Non-pigmented ciliary epithelial cell (primary cell): ENCODE data around the gene CD86.

ENCODE experiments used
- DNase-seq: peaks from one replicate; pipeline ENCODE4 v3.0.0-alpha.2; 2010; ENCODE audit warnings: low read depth

The CD86 gene

DNA sequence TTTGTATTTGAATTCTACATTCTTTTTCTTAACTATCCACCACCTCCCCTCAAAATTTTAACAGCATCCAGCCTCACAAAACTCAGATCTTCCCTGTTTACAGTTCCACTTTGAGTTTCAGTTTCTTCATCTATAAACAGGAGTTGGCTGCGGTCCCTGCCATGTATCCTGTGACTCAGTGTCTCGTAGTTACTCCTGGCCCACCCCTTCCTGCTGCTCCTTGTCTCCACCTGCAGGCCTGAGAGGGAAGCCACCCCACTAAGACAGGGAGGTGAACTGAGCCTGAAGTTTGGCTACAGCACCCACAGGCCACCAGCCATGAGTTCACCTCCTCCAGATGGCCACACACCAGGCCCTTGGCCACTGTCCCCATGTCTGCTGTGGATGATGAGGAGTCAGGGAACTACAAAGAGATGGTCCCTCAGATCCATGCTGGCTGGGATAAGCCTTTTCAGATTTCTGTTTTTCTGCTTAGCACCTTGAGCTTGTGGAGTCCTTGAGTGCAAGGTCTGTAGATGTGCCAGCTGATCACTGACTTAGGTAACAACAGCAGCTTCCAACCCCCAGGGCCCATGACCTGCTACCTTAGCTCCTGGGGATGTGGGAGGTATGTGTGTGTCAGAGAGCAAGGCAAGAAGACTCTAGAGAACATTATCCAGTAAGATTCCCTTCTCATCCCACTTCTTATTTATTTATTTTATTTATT is 37.5 kb downstream of the CD86 start:
- DNase-seq: no peak

DNA sequence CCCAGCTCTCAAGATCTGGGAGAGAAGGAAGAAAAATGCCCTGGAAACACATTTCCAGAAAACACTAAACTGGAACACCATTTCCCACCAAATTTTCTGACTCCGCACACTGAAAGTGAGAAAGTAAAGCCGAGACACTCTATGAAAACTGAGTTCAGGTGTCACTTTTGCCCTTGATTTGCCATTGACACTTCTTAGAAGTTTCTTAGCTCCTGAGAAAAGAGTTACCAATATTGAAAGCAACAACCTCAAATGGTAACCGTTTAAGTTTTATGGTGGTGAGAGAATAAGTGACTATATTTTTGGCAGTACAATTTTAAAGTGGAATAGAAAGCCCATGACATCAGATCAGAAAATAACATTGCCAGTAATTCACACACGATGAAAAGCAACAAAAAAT is 39.0 kb downstream of the CD86 start:
- no peak for DNase-seq

DNA sequence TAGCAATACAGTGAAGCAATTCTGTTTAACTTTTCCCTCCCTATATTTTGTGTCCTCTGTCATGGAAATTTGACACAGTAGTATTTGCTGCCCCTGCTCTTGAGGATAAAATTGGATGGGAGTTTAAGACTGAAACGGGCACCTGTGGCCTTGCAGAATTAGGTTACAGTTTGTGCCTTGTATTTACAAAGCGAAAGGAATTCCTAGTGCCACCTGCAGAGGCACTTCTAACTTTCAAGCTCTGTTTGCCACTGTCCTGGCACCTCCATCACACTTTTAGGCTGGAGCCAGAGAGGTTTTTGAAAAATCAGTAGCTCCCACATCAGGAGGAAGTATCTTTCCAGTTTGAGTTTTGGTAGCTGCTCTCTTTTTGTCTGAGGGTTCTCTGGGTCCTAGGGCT is 39.5 kb downstream of the CD86 start:
- DNase-seq: no peak

DNA sequence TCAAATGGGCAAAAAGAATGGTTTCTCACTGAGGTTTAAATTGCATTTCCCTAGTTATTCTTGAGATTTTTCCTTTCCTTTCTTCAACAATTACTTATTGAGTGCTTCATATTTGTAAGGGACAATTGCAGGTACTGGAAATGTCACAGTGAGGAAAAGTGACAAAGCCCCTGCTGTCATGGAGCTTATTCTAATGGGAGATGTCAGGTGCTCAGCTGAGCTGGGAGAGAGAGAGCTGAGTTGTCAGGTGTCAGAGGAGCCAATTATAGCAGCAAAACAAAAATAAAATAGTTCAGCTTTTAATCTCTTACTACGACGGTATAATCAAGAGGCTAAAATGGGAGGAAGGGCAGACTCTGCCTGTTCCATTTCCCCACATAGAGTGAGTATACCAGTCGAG is 42.0 kb downstream of the CD86 start:
- DNase-seq: no peak

DNA sequence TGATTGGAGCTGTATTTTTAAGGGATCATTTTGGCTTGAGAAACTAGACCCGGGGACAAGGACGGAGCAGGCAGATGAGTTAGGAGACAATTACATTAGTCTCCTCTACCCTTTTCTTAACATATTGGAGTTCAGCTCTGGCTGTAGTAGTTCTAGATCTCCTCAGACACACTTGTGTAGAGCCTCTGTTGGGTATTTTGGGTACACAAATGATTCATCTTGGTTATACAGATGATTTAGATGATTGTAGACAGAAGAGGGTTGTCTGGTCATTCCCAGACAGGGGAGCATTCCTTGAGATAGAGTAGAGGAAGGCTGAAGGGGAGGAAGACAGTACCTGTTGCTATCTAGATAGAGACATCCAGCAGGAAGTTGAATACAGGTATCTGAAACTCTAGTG is 43.4 kb downstream of the CD86 start:
- DNase-seq: no peak

DNA sequence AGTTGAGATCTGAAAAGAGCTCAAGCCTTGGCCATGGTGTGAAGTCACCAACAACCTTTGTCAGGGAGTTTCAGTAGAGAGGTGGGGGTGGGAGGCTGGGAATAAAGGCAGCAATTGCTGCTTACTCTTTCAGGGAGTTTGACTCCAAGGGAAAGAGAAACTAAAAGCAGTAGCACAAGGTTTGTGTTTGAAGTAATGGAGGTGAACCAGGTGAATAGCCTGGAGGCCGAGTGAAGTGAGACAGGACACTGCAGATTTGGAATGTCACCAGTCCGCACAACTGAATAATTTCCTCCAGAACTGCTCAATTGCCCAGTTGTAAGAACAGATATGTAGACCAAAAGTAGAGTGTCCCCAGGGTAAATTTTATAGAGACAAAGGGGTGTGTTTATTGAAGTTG is 44.1 kb downstream of the CD86 start:
- no peak for DNase-seq

DNA sequence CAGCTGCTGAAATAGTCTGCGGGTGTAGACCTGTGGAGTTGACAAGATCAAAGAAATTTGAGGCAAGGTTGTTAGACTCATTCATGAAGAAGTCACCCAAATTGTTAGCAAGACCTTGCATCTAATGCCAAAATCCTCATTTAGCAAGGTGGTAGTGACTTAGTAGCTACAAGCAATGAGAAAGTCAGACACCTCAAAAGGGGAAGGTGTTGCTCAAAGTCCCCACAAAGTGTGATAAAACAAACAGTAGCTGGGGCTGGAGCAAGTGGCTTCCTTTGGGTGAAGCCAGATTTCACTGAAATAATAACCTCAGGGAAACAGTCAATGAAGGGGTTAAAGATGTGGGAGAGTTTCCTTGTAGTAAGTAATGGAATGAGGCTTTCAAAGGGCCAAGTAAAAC is 44.9 kb downstream of the CD86 start:
- DNase-seq: no peak

DNA sequence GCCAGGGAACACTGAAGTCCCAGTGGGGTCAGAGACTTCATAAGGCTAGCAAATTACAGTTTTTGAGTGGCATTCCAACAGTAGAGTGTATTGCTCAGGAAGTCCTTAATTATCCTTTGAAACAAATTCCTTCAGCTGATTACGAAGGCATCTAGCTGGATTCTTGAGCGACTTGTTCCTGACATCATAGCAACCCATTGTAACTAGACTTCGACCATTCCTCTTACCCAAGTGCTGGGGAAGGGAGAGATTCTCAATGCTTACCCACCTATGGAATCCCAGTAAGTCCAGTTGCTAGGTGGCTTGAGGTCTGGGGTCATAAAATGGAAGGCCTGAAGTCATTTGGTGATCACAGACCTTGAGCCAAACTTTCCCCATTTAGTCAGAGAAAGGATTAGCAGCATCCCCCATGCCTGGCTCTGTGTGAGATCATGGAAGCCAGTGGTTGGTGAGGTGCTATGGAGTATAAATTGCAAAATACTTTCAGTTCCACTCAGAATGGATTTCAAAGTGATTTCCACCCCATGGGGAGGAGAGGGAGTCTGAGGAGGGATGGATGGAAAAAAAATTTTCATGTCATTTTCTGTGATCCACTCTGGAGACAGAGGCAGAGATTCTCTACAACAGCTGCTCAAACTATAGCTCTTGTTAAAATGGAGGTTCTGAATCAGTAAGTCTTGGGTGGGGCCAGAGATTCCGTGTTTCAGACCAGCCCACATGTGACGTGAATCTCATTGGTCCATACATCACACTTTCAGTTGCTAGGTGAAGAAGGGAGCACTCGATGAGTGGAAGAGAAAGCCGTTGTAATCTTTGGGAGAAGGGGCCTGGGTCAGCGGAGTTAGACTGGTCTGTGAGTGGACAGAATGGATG is 45.7 kb downstream of the CD86 start:
- no peak for DNase-seq

DNA sequence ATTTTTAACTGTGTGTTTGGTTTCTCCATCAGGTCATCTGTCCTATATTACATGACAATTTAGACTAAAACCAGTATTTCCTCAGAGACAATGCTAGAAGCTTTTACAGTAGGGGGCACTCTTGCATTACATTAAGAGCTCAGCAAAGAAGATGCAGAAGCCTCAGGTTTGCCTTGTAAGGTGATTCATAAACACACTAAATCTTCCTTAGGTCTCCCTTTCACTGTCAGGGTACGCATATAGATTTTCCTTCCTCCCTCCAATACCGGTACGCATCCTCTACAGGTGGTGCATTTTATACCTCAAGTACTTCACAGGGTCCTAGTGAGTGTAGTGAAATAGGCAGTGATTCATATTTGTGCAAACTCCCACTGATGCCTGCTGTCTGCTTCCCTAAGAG is 46.5 kb downstream of the CD86 start:
- peak; percentile 24 for DNase-seq

DNA sequence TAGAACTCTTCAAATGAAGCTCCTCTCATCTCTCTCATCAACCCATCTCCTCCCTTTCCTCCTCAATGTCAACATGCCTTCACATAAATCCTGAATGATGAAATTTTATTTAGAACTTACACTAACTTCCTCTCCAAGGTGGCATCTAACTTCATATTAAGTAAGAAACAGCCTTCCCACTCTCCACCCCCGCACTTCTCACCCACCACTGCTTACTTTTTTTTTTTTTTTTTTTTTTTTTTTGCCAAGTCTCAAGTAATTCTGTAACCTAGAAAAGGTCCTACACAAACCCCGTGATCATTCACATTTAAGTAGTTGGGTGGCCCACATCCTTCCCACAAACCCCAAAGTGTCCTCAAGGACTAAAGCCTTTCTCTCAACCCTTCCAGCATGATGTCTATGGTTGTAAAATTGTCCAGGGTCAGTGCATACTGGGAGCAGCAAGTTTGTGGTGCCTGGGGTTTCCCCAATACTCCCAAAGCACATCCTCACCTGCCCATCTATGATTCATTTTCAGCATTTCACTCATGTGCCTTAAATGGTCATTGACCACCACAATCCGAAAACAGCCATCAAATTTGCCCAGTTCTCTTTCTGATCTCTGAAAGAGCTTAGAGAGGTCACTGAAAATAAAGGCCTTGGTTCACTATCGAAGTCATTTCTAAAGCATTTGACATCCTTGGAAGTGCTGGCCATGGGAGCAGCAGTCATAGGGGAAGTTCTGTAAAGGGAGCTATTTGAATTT is 47.2 kb downstream of the CD86 start:
- DNase-seq: no peak

DNA sequence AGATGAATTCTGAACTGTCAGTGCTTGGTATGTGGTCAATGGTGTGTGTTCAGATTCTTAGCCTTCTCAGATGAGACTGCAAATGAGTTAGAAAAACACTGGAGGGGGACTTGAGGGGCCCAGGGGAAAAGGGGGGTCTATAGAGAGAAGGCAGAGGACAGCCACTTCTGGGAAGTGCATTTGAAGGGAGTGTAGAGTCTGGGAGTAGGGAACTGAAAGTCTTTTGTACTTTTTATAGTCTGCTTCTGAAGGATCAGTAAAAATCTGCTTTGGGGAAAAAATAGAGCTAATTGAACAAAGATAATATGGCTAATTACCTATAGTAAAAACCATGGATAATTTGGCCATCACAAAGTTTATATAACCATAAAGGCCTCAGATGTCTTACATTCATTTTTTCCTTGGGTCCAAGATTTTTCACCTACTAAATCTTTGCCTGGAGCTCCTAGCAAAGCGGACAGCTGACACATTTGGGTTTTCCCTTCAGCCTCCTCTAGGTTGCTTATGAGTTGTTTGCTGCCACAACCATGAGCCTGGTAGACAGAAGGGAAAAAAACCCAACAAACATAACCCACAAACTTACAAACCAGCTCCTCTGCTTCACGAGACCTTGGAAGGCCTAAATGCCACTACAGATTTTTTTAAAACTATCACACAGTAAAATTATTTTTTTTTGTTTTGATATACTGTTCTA is 48.8 kb downstream of the CD86 start:
- no peak for DNase-seq

DNA sequence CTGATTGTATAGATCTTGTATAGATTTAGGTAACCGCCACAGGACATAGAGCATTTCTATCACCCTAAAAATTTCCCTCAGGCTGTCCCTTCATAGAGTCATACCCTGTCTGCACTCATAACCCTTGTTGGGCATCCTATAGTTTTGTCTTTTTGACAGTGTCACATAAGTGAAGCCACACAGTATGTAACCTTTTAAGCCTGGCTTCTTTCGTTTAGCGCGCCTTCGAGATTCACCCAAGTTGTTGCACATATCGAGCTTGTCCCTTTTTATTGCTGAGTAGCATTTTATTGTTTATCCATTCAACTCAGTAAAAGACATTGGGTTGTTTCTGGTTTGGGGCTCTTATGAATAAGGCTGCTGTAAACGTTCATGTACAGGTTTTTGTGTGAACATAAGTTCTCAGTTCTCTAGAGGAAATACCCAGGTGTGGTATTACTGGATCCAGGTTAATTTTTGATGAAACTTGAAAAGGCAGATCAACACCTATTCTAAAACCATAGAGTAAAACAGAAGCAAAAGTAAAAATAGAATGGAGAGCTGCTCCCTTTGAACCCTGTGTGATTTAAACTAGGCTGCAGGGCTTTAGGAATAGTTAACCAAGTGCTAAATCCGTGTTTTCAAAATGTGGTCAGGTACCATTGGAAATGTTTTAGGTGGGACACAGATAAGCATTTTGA is 49.5 kb downstream of the CD86 start:
- DNase-seq: no peak

DNA sequence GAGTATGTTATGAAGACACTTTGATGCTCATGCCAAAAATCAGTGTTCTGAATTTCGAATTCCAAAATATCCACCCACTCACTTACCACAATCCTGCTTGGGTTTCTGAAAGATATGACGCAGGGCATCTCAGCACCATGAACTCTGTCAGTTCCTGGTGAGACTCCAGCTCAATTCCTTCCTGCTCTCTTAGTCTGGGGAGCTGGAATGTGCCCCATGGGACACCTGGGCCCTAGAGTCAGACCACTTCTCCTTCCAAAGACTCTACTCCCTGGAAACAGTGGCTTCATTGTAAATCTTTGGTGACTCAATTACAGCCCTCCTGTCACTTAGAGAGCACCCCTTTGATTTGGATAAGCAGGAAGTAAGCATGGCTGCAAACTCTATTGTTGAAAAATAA is 50.5 kb downstream of the CD86 start:
- peak; percentile 9 for DNase-seq

DNA sequence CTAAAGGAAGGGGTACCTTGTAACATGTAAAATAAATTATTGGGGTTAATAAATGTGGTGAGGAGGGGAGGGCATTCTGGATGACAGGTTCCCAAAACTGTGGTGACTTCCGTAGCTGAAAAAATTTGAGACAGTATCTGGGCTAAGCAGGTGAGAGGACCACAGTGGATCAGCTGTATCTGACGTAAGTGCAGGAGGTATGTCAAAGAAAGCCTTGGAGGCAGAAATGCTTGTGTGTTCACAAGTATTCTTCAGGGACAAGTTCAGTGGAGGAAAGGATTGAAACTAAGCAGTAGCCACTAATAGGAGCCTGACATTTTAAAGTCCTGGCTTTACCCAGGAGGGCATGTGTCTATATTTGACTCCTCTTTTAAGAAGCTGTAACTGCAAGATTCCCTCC is 52.0 kb downstream of the CD86 start:
- no peak for DNase-seq

DNA sequence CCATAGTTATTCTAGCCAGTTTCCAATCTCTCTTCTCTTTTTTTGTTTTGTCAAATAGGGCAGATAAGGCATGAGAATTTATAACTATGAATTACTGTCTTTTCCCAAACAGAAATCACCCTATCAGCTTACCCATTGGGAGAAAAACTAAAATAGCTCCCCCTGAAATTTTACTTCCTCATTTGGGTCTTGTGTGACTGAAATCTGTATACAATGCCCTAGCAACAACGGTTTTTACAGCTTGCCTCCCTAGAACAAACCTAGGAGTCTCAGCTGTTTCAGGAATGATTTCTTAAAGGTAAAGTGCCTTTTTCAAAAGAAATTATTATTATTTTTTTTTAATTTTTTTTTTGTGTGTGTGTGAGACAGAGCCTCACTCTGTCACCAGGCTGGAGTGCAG is 56.8 kb downstream of the CD86 start:
- no peak for DNase-seq

DNA sequence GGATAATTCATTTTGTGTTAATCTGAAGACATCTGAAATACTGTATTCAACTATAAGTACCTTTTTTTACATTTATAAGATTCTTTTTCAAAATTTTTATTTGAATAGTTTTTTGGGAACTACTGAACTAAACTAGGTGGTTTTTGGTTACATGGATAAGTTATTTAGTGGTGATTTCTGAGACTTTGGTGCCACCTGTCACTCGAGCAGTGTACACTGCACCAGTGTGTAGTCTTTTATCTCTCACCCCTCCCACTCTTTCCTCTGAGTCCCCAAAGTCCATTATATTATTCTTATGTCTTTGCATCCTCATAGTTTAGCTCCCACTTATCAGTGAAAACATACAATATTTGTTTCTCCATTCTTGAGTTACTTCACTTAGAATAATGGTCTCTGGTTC is 57.6 kb downstream of the CD86 start:
- no peak for DNase-seq

DNA sequence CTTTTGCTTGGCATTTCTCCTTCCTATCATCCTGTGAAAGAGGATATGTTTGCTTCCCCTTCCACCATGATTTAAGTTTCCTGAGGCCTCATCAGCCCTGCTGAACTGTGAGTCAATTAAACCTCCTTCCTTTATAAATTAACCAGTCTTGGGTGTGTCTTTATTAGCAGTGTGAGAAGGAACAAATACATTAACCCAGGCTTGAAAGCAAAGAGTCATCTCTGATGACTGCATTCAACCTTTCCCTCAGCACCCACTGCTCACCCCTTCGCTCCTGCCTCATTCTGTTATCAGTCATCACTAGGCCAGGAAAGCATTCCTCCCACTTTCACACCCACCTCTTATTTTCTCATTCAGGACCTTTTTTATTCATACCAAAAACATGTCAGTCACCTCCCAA is 68.7 kb downstream of the CD86 start:
- DNase-seq: no peak

DNA sequence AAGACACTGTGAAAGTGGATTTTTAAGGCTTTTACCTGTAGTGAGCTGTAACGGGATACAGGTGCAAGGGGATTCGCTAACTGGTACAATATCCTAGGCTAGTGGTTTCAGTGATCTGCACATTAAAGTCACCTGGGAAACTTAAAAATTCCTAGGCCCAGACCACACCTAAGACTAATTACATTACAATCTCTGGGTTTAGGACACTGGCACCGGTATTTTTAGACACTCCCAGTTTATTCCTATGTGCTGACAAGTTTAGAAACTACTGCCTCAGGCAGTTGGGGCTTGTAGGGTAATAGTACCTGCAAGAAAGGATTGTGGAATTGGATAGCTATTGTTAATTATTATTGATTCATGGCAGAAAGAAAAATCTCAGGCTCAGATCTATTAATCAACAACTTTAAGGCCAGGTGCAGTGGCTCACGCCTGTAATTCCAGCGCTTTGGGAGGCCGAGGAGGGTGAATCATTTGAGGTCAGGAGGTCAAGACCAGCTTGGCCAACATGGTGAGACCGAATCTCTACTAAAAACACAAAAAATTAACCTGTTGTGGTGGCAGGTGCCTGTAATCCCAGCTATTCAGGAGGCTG is 77.9 kb downstream of the CD86 start:
- no peak for DNase-seq

DNA sequence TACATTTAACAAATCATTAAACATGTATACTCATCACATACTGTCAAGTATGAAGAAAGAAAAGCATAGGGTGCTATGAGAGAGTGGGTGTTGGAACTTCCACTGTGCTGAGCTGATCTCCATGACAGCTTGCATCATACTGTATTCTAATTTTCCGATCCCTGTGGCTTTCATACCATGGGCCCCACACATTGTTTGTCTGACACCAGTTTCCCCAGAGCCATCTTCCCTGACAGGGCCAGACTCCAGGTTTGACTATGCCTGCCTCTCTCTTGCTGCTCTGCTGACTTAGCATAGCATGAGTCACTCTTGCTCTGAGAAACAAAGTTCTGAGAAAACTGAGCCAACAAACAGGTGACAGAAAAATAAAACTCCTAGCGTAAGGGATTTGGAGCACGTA is 91.3 kb downstream of the CD86 start:
- no peak for DNase-seq

DNA sequence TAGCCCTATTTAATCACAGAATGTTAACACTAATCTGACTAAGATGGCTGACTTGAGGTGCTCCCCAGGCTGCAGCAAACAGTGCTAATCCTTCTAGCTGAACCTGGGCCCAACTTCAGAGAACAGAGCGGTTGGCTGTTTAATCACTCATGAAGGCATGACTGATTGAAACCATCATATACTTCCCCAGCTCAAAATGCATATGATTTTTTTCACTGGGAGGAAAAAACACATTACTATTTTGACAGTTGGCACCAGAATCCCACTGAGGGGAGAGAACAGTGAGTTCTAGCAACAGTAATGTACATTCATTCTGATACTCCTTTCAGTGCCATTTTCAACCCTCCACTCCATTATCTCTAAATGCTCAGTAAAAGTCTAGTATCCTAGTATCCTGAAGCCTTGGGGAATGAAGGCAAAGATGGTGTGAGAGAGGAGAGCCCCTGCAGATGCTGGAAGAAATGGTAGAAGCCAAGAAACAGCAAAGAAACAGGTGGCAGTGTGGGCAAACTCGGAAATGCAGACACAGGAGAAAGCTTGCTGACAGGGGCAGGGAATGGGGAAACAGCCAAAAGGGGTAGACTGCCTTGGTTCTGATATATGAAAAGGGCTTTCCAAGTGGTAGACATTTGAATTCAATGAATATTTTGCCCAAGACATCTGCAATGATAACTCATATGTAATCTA is 93.9 kb downstream of the CD86 start:
- no peak for DNase-seq

DNA sequence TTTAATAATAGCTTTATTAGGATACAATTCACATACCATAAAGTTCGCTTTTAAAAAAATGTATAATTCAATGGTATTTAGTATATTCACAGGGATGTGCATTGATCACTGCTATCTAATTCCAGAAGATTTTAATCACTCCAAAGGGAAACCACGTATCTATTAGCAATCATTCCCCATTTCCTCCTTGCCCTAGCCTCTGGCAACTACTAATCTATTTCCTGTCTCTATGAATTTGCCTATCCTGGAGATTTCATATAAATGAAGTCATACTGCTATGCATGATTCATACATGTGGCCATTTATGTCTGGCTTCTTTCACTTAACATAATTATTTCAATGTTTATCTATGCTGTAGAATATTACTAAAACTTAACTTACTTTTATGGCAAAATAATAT is 96.3 kb downstream of the CD86 start:
- peak; percentile 15 for DNase-seq
